Spleen (tissue), 11 donors: Measurements from ENCODE around the gene KIAA0825. TPM values are rescaled to one million over a fixed set of nuclear protein-coding genes. Genes with fewer than 3 reads are reported as not detected.

ENCODE experiments used
- DNase-seq: peaks from one replicate; pipeline ENCODE4 v3.0.0-alpha.2; 2020
- H3K27ac ChIP-seq, 8 donors: fragments of 200-600 bp; sonication (generic) in 7 of 8; 1 replicate in 4 of 8; 2 replicates in 4 of 8; pipeline versions ENCODE4 v1.5.0 to v1.8.0; 2016 to 2021; ENCODE audit warnings: inconsistent platforms in 4 of 8, mild to moderate bottlenecking in 4 of 8, moderate library complexity in 1 of 8
- H3K27me3 ChIP-seq, 7 donors: fragments of 200-600 bp; sonication (generic) in 6 of 7; replicated peaks in 1 of 7; 1 replicate in 4 of 7; 2 replicates in 3 of 7; pipeline versions ENCODE4 v1.5.0 to v1.8.0; 2016 to 2021; ENCODE audit warnings: inconsistent platforms in 3 of 7, mild to moderate bottlenecking in 1 of 7
- H3K36me3 ChIP-seq, 6 donors: fragments of 200-600 bp; sonication (generic) in 5 of 6; 1 replicate in 4 of 6; 2 replicates in 2 of 6; pipeline versions ENCODE4 v1.5.0 to v1.8.0; 2016 to 2021; ENCODE audit warnings: inconsistent platforms in 2 of 6
- H3K4me1 ChIP-seq, 6 donors: fragments of 200-600 bp; sonication (generic) in 5 of 6; 1 replicate in 3 of 6; 2 replicates in 3 of 6; pipeline versions ENCODE4 v1.5.0 to v1.8.0; 2016 to 2021; ENCODE audit warnings: inconsistent platforms in 3 of 6
- H3K4me3 ChIP-seq, 8 donors: fragments of 200-600 bp; sonication (generic) in 7 of 8; 1 replicate in 4 of 8; 2 replicates in 4 of 8; pipeline versions ENCODE4 v1.5.0 to v1.8.0; 2016 to 2021; ENCODE audit warnings: inconsistent platforms in 4 of 8, mild to moderate bottlenecking in 4 of 8, moderate library complexity in 2 of 8
- H3K9me3 ChIP-seq, 8 donors: fragments of 200-600 bp; sonication (generic) in 7 of 8; 1 replicate in 4 of 8; 2 replicates in 4 of 8; pipeline versions ENCODE4 v1.5.0 to v1.8.0; 2016 to 2021; ENCODE audit warnings: inconsistent platforms in 4 of 8
- POLR2A ChIP-seq, 3 donors: fragments of 450-650 bp; IDR thresholded peaks; one replicate each; pipeline ENCODE4 v1.5.1; 2017; ENCODE audit warnings: antibody characterized with exemption in 3 of 3, mild to moderate bottlenecking in 1 of 3
- POLR2AphosphoS5 ChIP-seq, 3 donors: sonication (generic); formaldehyde crosslinking; IDR thresholded peaks; one replicate each; pipeline ENCODE4 v1.5.1; 2017; ENCODE audit warnings: antibody characterized with exemption in 3 of 3
- WGBS, 5 donors: extraction: QIAGEN DNeasy Blood & Tissue Kit in 3 of 5; methylation state at CpG; one replicate each; pipeline versions ENCODE4 v1.1.5 to v1.1.7; 2013 to 2018; 5-methylcytosine and 5-hydroxymethylcytosine counted together
- intact Hi-C: fragments of 100-400 bp; cut with DNase I; formaldehyde crosslinking; loops from one replicate; pipeline ENCODE4 v1.15.0; 2023; ENCODE audit warnings: low total_unique reads
- polyA plus RNA-seq, 3 donors: library from polyadenylated mRNA; stranded (reverse); fragments of 200-250 nt; gene quantifications; one replicate each; pipeline ENCODE4 v1.2.1, GENCODE V29; 2013
- total RNA-seq, 7 donors: library from RNA; depleted of rRNA in 3 of 7; stranded (reverse); fragments of >200 nt in 3 of 7; fragmentation: NEBNext Ultra II Directional in 4 of 7; extraction: Animal tissue kit (Norgen Biotek cat#: 25700) in 4 of 7; gene quantifications; one replicate each; pipeline versions ENCODE4 v1.1.0 to v1.2.1, GENCODE V29; 2016 to 2021
- TF ChIP-seq, protein P1 (sequence below), 11 experiments: fragments of 200-600 bp in 7 of 11; fragments of 450-650 bp in 4 of 11; sonication (generic) in 4 of 11; IDR thresholded peaks in 8 of 11; conservative IDR thresholded peaks in 3 of 11; 1 replicate in 7 of 11; 2 replicates in 4 of 11; pipeline versions ENCODE4 v1.4.0 to v1.8.0; 2016 to 2021; ENCODE audit warnings: antibody characterized with exemption in 11 of 11, inconsistent platforms in 4 of 11, mild to moderate bottlenecking in 1 of 11
- donor health status: healthy with polysubstance abuse.
- donor health status: DM: no; HTN: no; CAD: no; lungs with moderate emphysema.
- donor health status: DM: no; HTN: no; CAD: no.
- donor health status: Bipolar disorder and iron deficiency.
- donor health status: healthy.
- donor health status: DM: no; HTN: no; CAD: no.
- donor health status: DM: yes; HTN: yes; CAD: no.

The KIAA0825 gene
- total and polyA plus RNA-seq, 10 donors = 0.20 to 13.5 (median 6.0) TPM

DNA sequence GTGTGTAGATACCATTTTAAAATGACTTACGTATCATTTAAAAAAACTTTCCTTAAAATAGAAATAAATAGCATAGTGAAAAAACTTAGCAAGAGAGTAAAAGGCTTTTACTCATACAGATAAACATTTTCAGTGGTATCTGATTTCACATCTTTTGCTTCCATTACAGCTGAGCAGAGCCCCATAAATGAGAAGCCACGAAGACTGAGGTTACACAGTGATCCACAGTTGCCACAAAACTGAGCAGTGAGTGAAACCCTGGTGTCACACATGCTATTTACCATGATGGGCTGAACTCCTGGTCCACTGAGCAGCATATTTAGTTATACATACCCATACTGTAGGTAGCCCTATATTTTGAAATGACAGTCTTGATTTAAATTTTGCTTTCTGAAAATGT, 401.2 kb downstream of the KIAA0825 start:
- Histone ChIP-seq H3K27ac (no peak overlapping the region), H3K4me3 (no peak overlapping the region), H3K36me3 (no peaks in the 10 kb centered on the region), H3K27me3 (no peaks in the 10 kb centered on the region), H3K9me3 (no peaks in the 10 kb centered on the region), H3K4me1 (no peaks in the 10 kb centered on the region)
- TF ChIP-seq POLR2AphosphoS5 (IDR thresholded peaks at IDR 0.05) (no peak), POLR2A (IDR thresholded peaks at IDR 0.05) (no peak)
- TF ChIP-seq, protein P1, sequence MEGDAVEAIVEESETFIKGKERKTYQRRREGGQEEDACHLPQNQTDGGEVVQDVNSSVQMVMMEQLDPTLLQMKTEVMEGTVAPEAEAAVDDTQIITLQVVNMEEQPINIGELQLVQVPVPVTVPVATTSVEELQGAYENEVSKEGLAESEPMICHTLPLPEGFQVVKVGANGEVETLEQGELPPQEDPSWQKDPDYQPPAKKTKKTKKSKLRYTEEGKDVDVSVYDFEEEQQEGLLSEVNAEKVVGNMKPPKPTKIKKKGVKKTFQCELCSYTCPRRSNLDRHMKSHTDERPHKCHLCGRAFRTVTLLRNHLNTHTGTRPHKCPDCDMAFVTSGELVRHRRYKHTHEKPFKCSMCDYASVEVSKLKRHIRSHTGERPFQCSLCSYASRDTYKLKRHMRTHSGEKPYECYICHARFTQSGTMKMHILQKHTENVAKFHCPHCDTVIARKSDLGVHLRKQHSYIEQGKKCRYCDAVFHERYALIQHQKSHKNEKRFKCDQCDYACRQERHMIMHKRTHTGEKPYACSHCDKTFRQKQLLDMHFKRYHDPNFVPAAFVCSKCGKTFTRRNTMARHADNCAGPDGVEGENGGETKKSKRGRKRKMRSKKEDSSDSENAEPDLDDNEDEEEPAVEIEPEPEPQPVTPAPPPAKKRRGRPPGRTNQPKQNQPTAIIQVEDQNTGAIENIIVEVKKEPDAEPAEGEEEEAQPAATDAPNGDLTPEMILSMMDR (IDR thresholded peaks at IDR 0.05 in 8 of 11, conservative IDR thresholded peaks at IDR 0.05 in 3 of 11) = no peak
- DNase-seq = no peak
- intact Hi-C loops = no loop called here
- 72 to 94% (median 75%) methylated on average over 2 of the region's 2 CpGs for WGBS, 5 donors

DNA sequence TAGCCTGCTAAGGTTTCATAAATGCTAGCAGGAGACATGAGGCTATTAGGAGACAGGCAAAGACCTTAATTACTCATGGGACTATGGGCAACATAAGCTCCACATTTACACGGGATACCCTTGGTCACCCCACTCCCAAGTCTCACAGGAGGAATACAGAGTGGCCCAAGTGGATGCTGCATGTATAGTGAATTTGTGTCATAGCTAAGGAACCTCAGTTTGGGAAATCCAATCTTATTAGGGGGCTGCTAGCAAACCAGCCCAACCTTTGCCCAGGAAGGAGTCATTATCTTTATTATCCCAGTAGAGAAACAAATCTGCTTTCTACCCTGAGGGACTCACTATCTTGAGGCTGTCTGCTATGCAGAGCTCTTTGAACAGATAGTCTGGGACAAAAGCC, 405.9 kb downstream of the KIAA0825 start:
- 0 to 59% (median 0%) methylated on average over 1 of the region's 1 CpG for WGBS, 5 donors
- no peak for DNase-seq
- TF ChIP-seq POLR2AphosphoS5 (IDR thresholded peaks at IDR 0.05) = no peak
- TF ChIP-seq, protein P1 (IDR thresholded peaks at IDR 0.05 in 8 of 11, conservative IDR thresholded peaks at IDR 0.05 in 3 of 11) = no peak
- no peak for TF ChIP-seq POLR2A (IDR thresholded peaks at IDR 0.05)
- H3K36me3 ChIP-seq = no peaks in the 10 kb centered on the region
- intact Hi-C loops = no loop called here
- no peaks in the 10 kb centered on the region for H3K9me3 ChIP-seq
- H3K27me3 ChIP-seq = no peaks in the 10 kb centered on the region
- no peak overlapping the region for H3K27ac ChIP-seq
- H3K4me1 ChIP-seq = no peaks in the 10 kb centered on the region
- H3K4me3 ChIP-seq = no peak overlapping the region

GRCh38 chr5:94209774-94210355, 408.5 kb downstream of the KIAA0825 start:
- H3K9me3 ChIP-seq = no peaks in the 10 kb centered on the region
- 85 to 91% (median 86%) methylated on average over 8 of the region's 8 CpGs for WGBS, 5 donors
- no peak overlapping the region for H3K4me3 ChIP-seq
- H3K27ac ChIP-seq = no peak overlapping the region
- no peaks in the 10 kb centered on the region for H3K27me3 ChIP-seq
- intact Hi-C loops = no loop called here
- no peaks in the 10 kb centered on the region for H3K4me1 ChIP-seq
- no peaks in the 10 kb centered on the region for H3K36me3 ChIP-seq
- no peak for TF ChIP-seq POLR2A (IDR thresholded peaks at IDR 0.05)
- TF ChIP-seq, protein P1 (IDR thresholded peaks at IDR 0.05 in 8 of 11, conservative IDR thresholded peaks at IDR 0.05 in 3 of 11) = no peak
- TF ChIP-seq POLR2AphosphoS5 (IDR thresholded peaks at IDR 0.05) = no peak
- DNase-seq = no peak

- 93 to 98% (median 97%) methylated on average over 3 of the region's 3 CpGs for WGBS, 5 donors
Measured at GRCh38 chr5:94209272-94209671, 409.1 kb downstream of the KIAA0825 start.

More at GRCh38 chr5:94209272-94209671, 409.1 kb downstream of the KIAA0825 start:
- H3K27me3 ChIP-seq = no peaks in the 10 kb centered on the region
- no peak for DNase-seq
- no peak overlapping the region for H3K27ac ChIP-seq
- TF ChIP-seq, protein P1 (IDR thresholded peaks at IDR 0.05 in 8 of 11, conservative IDR thresholded peaks at IDR 0.05 in 3 of 11) = no peak
- TF ChIP-seq POLR2AphosphoS5 (IDR thresholded peaks at IDR 0.05) = no peak
- no peak for TF ChIP-seq POLR2A (IDR thresholded peaks at IDR 0.05)
- no peaks in the 10 kb centered on the region for H3K9me3 ChIP-seq
- no peak overlapping the region for H3K4me3 ChIP-seq
- intact Hi-C loops = no loop called here
- no peaks in the 10 kb centered on the region for H3K4me1 ChIP-seq
- no peaks in the 10 kb centered on the region for H3K36me3 ChIP-seq
